ENCODE results near the gene IFNAR1.

IFNAR1 gene

DNA sequence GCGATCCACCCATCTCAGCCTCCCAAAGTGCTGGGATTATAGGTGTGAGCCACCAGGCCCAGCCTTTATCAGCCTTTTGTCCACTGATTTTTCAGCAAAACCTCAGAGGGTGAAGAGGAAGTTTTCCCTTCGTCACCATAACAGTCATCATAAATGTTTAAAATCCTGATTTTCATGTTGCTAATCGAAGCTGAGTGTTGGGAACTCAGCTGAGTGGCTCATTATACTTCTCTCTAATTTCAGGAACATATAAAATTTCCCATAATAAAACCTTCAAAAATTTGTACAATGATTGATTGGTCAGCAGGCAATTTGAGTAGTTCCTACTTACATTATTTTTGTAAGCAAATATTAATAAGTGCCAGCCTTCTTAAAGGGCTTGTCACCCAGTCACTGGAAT, 46.6 kb downstream of the IFNAR1 start:
- no peaks in the 10 kb centered on the region for H3F3A ChIP-seq (ENCODE audit: insufficient read depth, low read length)
- no peaks in the 10 kb centered on the region for H3K27me3 ChIP-seq (replicated peaks; ENCODE audit: insufficient read depth, low read length)
- no peaks in the 10 kb centered on the region for H4K20me1 ChIP-seq (ENCODE audit: insufficient read depth, low read length)
- H3K4me3 ChIP-seq (ENCODE audit: low read length): no peak overlapping the region
- H3K4me2 ChIP-seq (ENCODE audit: low read depth, low read length): no peak overlapping the region
- H2AFZ ChIP-seq (ENCODE audit: low read length): no peak overlapping the region
- H3K36me3 ChIP-seq (replicated peaks; ENCODE audit: insufficient read depth, low read length): no peaks in the 10 kb centered on the region
- H3K9me3 ChIP-seq (replicated peaks; ENCODE audit: insufficient read depth, low read length): no peaks in the 10 kb centered on the region
- H3K27ac ChIP-seq (ENCODE audit: low read length): no peak overlapping the region
- no peaks in the 10 kb centered on the region for H3K9me2 ChIP-seq (replicated peaks; ENCODE audit: insufficient read depth, low read length)
- H3K4me1 ChIP-seq (ENCODE audit: low read length): peaks cover 28% of the 10 kb centered on the region
- H3K9ac ChIP-seq (ENCODE audit: low read length): no peak overlapping the region
- TF ChIP-seq EZH2phosphoT487 (IDR thresholded peaks at IDR 0.05; ENCODE audit: low read length) (no peak), EZH2 (optimal IDR thresholded peaks at IDR 0.05; ENCODE audit: low read depth, low read length) (no peak)
- TF ChIP-seq, protein P1, sequence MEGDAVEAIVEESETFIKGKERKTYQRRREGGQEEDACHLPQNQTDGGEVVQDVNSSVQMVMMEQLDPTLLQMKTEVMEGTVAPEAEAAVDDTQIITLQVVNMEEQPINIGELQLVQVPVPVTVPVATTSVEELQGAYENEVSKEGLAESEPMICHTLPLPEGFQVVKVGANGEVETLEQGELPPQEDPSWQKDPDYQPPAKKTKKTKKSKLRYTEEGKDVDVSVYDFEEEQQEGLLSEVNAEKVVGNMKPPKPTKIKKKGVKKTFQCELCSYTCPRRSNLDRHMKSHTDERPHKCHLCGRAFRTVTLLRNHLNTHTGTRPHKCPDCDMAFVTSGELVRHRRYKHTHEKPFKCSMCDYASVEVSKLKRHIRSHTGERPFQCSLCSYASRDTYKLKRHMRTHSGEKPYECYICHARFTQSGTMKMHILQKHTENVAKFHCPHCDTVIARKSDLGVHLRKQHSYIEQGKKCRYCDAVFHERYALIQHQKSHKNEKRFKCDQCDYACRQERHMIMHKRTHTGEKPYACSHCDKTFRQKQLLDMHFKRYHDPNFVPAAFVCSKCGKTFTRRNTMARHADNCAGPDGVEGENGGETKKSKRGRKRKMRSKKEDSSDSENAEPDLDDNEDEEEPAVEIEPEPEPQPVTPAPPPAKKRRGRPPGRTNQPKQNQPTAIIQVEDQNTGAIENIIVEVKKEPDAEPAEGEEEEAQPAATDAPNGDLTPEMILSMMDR (IDR thresholded peaks at IDR 0.05; ENCODE audit: low read length): no peak
- DNase-seq: no peak
- H3K79me2 ChIP-seq (ENCODE audit: low read length): no peaks in the 10 kb centered on the region

DNA sequence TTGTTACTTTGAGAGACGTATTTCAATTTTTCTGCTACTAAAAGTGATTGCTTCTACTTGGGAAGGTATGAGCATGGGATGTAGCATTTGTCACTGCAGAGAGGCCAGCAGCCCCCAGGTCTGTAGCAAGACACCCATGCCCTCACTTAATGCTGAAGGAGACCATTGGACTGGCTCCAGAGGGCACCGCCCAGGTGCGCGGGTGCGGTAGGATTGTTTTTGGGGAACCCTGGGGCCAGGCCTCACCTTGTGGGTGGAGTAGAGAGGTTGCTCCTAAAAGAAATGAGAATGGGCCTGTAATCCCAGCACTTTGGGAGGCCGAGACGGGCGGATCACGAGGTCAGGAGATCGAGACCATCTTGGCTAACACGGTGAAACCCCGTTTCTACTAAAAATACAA, 47.8 kb downstream of the IFNAR1 start:
- Histone ChIP-seq H3K4me1 (ENCODE audit: low read length) (peaks cover 28% of the 10 kb centered on the region), H3K36me3 (replicated peaks; ENCODE audit: insufficient read depth, low read length) (no peaks in the 10 kb centered on the region), H4K20me1 (ENCODE audit: insufficient read depth, low read length) (no peaks in the 10 kb centered on the region), H3K9ac (ENCODE audit: low read length) (no peak overlapping the region), H3F3A (ENCODE audit: insufficient read depth, low read length) (no peaks in the 10 kb centered on the region), H3K9me2 (replicated peaks; ENCODE audit: insufficient read depth, low read length) (no peaks in the 10 kb centered on the region), H3K27ac (ENCODE audit: low read length) (no peak overlapping the region), H3K79me2 (ENCODE audit: low read length) (no peaks in the 10 kb centered on the region), H3K4me3 (ENCODE audit: low read length) (no peak overlapping the region), H2AFZ (ENCODE audit: low read length) (no peak overlapping the region), H3K27me3 (replicated peaks; ENCODE audit: insufficient read depth, low read length) (no peaks in the 10 kb centered on the region), H3K4me2 (ENCODE audit: low read depth, low read length) (no peak overlapping the region), H3K9me3 (replicated peaks; ENCODE audit: insufficient read depth, low read length) (no peaks in the 10 kb centered on the region)
- TF ChIP-seq EZH2 (optimal IDR thresholded peaks at IDR 0.05; ENCODE audit: low read depth, low read length): no peak
- TF ChIP-seq EZH2phosphoT487 (IDR thresholded peaks at IDR 0.05; ENCODE audit: low read length): no peak
- TF ChIP-seq, protein P1 (IDR thresholded peaks at IDR 0.05; ENCODE audit: low read length): no peak
- no peak for DNase-seq

DNA sequence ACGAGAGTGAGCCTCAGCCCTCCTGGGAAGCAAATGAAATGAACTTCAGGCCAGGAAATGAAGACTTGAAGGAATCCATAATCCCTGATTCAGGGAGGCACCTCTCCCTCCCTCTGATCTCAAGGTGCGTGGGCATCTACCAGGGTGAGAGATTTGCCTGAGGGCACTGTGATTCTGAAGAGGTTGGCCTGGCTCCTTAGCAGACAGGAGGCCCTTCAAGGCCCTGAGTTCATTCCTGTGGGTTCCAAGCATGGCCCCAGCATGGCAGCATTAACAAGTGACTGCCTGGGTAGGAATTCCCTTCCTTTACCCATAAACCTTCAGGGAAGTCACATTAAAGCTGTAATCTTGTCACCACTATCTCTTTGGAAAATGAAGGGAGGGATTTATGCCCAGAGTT, 48.7 kb downstream of the IFNAR1 start:
- no peak for DNase-seq
- Histone ChIP-seq H3K9ac (ENCODE audit: low read length) (no peak overlapping the region), H3K36me3 (replicated peaks; ENCODE audit: insufficient read depth, low read length) (no peaks in the 10 kb centered on the region), H3K27ac (ENCODE audit: low read length) (no peak overlapping the region), H3K4me1 (ENCODE audit: low read length) (peaks cover 28% of the 10 kb centered on the region), H3K4me2 (ENCODE audit: low read depth, low read length) (no peak overlapping the region), H3K27me3 (replicated peaks; ENCODE audit: insufficient read depth, low read length) (no peaks in the 10 kb centered on the region), H3K9me3 (replicated peaks; ENCODE audit: insufficient read depth, low read length) (no peaks in the 10 kb centered on the region), H3F3A (ENCODE audit: insufficient read depth, low read length) (no peaks in the 10 kb centered on the region), H4K20me1 (ENCODE audit: insufficient read depth, low read length) (no peaks in the 10 kb centered on the region), H2AFZ (ENCODE audit: low read length) (no peak overlapping the region), H3K4me3 (ENCODE audit: low read length) (no peak overlapping the region), H3K79me2 (ENCODE audit: low read length) (no peaks in the 10 kb centered on the region), H3K9me2 (replicated peaks; ENCODE audit: insufficient read depth, low read length) (no peaks in the 10 kb centered on the region)
- TF ChIP-seq EZH2phosphoT487 (IDR thresholded peaks at IDR 0.05; ENCODE audit: low read length) (no peak), EZH2 (optimal IDR thresholded peaks at IDR 0.05; ENCODE audit: low read depth, low read length) (no peak)
- TF ChIP-seq, protein P1 (IDR thresholded peaks at IDR 0.05; ENCODE audit: low read length): no peak
